Hematopoietic multipotent progenitor cell treated with erythropoietin and hydrocortisone succinate and interleukin-3 and kit ligand, for 15 days (in vitro differentiated cells): ENCODE results near the gene MAML2.

Experiments
- DNase-seq: peaks from one replicate; pipeline ENCODE4 v3.0.0-alpha.2; 2015; ENCODE audit warnings: low spot score

Gene MAML2

GRCh38 chr11:96207459-96208449 lies 135.2 kb downstream of the MAML2 start:
- DNase-seq, result no peak

- DNase-seq, result no peak
Observed at GRCh38 chr11:96206955-96207354, 136.0 kb downstream of the MAML2 start.

- DNase-seq, result no peak
Observed at GRCh38 chr11:96205460-96205809, 137.6 kb downstream of the MAML2 start.

DNA sequence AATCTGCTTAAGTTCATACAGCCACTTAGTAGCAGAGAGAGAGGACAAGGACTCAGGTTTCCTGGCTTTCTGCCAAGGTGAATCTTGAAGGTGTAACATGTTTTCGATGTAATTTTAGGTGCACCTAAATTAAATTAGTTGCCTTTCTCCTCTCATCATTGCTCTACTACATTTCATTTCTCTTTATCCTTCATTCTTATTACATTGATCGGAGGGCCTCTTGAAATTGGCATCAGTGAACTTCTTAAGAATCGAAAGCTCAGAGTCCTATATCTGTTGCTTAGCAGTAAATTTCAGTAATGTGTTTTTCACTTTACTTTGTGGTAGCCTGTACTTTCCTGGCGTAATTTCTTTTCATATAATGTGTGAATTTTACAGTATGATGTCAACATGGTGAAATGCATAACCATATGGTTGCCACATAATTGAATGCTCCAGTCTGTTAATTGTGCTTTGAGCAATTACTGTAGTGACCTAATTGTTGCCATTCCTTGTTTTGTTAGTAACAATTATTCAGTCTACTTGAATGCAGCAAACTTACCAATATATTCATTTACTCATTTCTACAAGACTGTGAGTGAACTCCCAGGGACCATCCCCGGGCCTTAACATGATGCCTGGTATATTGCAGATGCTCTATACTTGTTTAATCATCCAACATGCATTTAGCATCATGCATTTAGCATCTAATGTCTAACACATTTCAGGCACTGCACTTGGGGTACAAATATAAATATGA lies 138.1 kb downstream of the MAML2 start:
- no peak for DNase-seq

GRCh38 chr11:96204366-96204659 lies 138.7 kb downstream of the MAML2 start:
- DNase-seq, result no peak

DNA sequence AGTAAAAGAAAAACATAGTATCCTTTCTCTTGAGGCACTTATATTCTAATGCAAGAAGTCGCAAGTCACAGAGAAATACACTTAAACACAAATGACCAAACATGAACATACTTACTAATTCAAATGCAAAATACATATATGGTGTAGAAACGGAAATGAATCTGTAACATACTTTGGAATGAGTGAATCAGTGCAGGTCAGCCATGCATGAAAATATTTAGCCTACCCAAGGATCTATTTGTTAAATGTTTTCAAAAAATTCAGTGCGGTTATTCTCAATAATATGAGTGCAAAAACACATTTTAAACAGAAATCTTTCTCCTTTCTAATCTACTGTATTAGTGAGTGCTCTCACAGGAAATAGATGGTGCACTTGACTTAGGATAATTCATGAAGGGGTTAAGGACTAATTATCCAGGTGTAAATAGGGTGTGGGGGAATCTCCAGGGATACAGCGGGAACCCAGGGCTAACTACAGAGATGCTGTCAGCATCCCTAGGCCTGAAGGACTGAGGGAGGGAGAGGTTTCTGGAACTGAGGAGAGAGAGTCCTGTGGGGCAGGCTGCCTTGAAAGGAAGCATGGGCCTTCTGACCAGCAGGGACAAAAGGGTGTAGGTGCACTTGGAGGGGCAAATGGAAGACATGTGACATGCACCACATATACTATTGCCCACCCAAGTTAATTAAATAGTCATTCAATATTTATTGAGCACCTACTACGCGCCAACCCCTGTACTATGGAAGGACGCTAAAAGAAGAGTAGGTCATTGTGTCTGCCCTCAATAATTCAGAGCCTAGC lies 139.2 kb downstream of the MAML2 start:
- no peak for DNase-seq

DNA sequence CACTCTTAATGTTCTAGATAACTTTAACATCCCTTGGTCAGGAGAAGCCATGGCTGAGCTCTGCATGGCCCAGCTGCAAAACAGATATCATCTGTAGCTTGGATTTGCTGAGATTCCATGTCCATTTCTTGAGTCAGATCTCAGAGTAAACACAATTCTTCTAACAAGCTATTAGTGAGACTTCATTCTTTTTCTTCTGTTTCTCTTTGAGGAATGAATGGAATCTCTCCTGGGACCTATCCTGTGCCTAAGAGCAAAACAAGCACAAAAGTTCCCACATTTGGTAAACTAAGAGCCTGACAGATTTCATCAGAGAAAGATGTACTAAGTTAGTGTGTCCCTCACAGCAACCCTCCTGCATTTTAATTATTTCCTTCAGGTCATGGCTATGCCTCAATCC lies 142.8 kb downstream of the MAML2 start:
- DNase-seq, result no peak

DNA sequence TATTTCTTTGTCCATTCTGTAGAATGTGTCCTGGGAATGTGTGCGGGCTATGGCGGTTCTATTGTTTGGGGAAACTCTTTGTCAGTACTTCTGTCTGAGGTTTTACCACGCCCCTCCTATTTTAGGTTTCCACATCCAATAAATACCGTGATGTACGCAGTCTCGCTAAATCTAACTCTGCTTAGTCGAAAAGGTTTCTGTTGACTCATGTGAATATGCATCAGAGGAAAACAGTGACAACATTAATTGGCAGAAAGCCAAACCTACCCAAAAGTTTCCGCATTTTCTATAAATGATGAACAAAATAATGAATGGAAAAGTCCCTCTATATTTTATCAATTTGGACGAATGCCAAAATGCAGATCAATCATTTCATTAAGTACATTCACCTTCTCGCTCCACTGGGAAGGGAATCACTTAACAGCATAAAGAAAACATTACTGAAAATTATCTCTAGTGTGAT lies 143.4 kb downstream of the MAML2 start:
- no peak for DNase-seq

GRCh38 chr11:96197801-96198701 lies 144.9 kb downstream of the MAML2 start:
- no peak for DNase-seq

- DNase-seq, result no peak
Observed at GRCh38 chr11:96197103-96197502, 145.9 kb downstream of the MAML2 start.

DNA sequence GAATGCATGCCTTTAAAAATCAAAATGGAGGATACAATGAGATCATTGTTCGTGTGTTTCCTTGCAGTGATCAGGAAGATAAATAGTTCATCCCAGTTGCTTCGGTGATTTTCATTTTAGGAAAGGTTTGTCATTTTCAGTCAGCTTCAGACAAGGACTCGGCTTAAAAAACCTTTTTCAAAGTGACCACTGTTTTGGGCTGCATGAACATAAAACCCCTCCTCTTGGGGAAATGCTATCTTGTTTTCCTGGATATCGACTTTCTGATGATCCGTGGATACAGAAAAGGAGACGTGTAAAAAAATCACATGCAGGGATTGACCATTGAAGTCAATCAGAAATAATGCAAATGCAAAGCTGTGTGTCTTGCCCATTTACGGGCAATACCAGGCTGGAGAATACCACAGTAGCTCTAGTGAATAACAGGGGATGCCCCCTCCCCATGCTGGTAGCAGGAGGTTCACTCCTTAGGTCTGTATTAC lies 146.8 kb downstream of the MAML2 start:
- no peak for DNase-seq

- DNase-seq, result no peak
Observed at GRCh38 chr11:96195671-96196070, 147.3 kb downstream of the MAML2 start.

DNA sequence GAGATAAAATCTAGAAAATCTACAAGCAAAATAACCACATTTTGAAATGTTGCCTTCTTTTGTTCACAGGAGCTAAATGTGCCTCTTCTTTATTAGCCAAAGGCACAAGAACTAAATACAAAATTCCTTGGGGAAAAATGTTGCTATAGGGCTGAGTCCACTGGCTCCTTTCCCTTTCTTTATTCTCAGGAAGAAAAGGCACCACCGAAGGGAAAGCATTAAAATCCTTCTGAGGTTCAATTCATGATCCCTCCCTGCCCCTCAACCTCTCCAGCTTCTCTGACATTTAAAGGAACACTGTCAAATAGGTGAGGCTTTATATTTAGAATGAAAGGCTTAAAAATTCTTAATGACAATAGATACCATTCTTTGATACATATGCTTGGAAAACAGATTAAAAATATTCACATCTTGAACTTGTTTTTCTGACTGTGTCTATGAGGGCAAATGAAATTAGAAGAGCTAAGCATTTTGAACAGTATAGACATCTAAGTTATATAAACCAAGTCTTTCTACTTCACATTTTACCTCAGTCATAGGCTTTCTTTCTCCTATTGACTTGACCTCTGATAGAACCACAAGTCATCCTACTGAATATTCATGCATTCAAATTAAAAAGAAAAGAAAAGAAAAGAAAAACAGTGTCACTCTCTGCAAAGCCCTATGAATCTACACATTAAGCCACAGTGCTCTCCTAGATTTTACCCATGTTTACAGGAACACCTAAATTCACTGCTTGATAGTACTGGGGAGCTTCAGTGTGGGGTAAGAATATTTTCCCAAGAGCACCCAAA lies 148.2 kb downstream of the MAML2 start:
- no peak for DNase-seq

DNA sequence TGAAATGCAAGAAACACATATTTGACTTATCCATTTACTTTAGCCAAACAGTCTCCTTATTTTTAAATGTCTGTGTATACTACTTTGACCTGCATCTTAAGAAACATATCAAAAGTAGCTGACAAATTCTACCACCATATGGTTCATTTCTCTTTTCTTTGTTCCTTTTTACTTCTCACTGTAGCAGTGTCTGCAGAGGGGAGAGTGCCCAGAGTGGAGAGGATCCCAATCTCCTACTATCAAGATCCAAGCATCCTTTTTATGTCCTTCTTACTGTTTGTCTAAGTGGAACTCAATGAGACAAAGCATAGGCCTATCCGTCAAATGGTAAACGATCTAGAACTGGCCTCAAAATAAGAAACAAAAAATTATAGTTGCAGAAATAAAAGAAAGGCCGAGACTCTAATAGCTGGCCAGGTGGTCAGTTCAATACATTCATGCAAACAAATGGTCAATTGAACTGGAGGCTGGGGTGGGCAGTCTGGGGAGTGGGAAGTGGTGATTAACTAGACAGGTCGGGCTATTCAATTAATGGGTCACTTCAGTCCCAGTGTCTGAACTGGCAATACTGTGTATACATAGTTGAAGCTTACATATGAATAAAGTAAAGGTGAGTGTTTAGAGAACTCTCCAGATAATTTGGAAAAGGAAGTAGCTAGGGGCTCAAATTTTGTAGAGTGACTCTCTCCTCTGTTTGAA lies 149.1 kb downstream of the MAML2 start:
- DNase-seq, result no peak

DNA sequence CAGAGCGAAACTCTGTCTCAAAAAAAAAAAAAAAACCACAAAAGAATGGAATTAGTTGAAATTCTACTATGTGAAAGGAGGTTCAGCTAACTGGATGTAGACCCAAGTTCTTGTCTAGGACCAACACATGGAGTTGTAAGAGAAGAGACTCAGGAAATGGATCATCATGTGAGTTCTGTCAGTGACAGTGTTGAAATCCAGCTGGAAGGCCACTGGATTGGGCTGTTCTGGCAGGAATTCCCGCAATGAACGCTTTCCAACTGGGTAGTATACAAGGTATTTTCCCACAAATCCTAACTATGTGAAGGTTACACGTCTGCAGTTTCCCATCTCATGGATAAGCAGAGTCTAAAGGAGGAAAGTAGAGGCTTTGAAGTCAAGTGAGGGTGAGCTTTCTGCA lies 151.2 kb downstream of the MAML2 start:
- DNase-seq, result no peak

GRCh38 chr11:96189351-96189750 lies 153.6 kb downstream of the MAML2 start:
- no peak for DNase-seq

DNA sequence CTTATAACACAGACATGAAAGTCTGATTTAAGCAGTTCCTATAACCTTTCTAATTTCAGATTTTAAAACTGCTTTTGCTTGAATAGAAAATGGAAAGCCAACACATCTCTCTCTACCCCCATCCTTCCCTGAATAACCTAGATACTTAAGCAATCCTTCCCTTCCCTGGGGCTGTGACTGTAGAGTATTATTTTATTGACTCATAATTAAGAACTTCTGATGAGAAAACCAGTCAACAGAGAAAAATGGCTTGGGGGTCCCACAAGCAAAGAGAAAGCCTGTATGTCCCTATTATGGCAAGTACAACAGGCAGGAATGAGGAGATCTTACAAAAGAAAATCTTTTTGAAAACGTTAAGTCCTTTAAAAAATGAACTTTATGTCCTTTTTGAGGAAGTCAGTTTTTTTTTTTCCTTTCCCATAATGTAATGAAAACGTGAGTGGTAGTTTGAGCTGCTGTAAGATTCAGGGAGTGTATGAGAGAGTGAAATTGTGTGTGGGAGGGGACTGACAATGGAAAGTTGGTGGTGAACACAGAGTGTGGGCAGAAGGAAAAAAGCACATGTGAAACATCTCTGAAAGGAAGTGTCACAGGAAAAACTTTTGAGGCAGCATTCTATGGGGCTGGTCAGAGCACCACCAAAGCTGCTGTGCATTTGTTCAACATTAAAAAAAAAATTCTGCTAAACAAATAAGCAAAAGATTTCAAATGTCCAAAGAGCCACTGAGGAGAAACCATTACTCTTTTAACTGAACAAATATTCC lies 154.6 kb downstream of the MAML2 start:
- no peak for DNase-seq

GRCh38 chr11:96187822-96188221 lies 155.2 kb downstream of the MAML2 start:
- DNase-seq, result no peak

DNA sequence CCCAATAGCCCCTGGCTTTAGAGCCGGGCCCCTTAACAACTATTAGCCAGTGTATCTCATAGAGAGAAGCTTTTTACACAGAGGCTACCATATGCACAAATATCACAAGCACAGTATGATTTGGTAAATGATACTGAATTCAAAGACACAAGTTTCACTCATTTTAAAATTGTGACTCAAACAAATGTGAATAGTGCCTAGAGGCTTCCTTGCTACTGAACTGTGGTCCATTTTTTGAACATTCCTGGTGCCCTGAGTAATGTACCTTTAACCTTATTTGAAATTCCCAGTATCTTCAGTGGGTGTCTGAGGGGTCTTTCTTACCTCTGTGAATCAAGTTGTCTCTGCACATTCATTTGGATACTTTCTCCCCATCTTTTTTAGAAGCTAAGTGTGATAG lies 156.2 kb downstream of the MAML2 start:
- DNase-seq, result no peak
